Smooth muscle cell (in vitro differentiated cells): ENCODE data around the gene C11orf86. TPM values are rescaled to one million over a fixed set of nuclear protein-coding genes. Genes with fewer than 3 reads are reported as not detected.
A peak's percentile ranks its signal among the peaks of the same experiment; 100 is the strongest.

Experiments used
- DNase-seq: peaks from one replicate; lab custom pipeline; 2025; ENCODE audit not compliant: unreplicated experiment; lab: John Stamatoyannopoulos, UW
- H2AFZ ChIP-seq: fragments of 200-600 bp; sonication (generic); 2 replicates; pipeline ENCODE4 v1.6.0; 2016; ENCODE audit warnings: antibody characterized with exemption, low read depth, mild to moderate bottlenecking
- H3F3A ChIP-seq: fragments of 200-600 bp; sonication (generic); 2 replicates; pipeline ENCODE4 v1.6.0; 2017; ENCODE audit warnings: antibody characterized with exemption, low read depth
- H3K27ac ChIP-seq: fragments of 200-600 bp; sonication (generic); 2 replicates; pipeline ENCODE4 v1.5.1; 2016; ENCODE audit warnings: low read depth, mild to moderate bottlenecking
- H3K27me3 ChIP-seq: fragments of 200-600 bp; sonication (generic); 2 replicates; pipeline ENCODE4 v1.6.1; 2016; ENCODE audit warnings: low read depth, mild to moderate bottlenecking
- H3K36me3 ChIP-seq: fragments of 200-600 bp; sonication (generic); 2 replicates; pipeline ENCODE4 v1.5.1; 2016; ENCODE audit warnings: low read depth
- H3K4me1 ChIP-seq: fragments of 200-600 bp; sonication (generic); 2 replicates; pipeline ENCODE4 v1.5.1; 2016; ENCODE audit warnings: low read depth
- H3K4me2 ChIP-seq: fragments of 200-600 bp; sonication (generic); 2 replicates; pipeline ENCODE4 v1.6.0; 2016; ENCODE audit warnings: mild to moderate bottlenecking
- H3K4me3 ChIP-seq: fragments of 200-600 bp; sonication (generic); 2 replicates; pipeline ENCODE4 v1.5.1; 2016; ENCODE audit warnings: mild to moderate bottlenecking
- H3K79me2 ChIP-seq: fragments of 200-600 bp; sonication (generic); 2 replicates; pipeline ENCODE4 v1.6.0; 2016; ENCODE audit warnings: low read depth, mild to moderate bottlenecking
- H3K9ac ChIP-seq: fragments of 200-600 bp; sonication (generic); 2 replicates; pipeline ENCODE4 v1.6.0; 2016; ENCODE audit warnings: low read depth
- H3K9me3 ChIP-seq: fragments of 200-600 bp; sonication (generic); replicated peaks from 2 replicates; pipeline ENCODE4 v1.5.1; 2016; ENCODE audit warnings: low read depth
- H4K20me1 ChIP-seq: fragments of 200-600 bp; sonication (generic); 2 replicates; pipeline ENCODE4 v1.6.0; 2016; ENCODE audit warnings: low read depth
- WGBS: methylation state at CpG from one replicate; pipeline ENCODE4 v1.1.7; 2016; ENCODE audit warnings: low lambda C conversion rate; 5-methylcytosine and 5-hydroxymethylcytosine counted together
- polyA plus RNA-seq: library from polyadenylated mRNA; unstranded; fragments of >200 nt; fragmentation: Nextera tagmentation; extraction: Ambion mirVana; gene quantifications from 2 replicates; pipeline ENCODE4 v1.2.1, GENCODE V29; 2016
- total RNA-seq: library from RNA; depleted of rRNA; stranded (reverse); fragments of >200 nt; gene quantifications from 2 replicates; pipeline ENCODE4 v1.2.3, GENCODE V29; 2014
- TF ChIP-seq, protein P1 (sequence below): fragments of 200-600 bp; sonication (generic); IDR thresholded peaks from 2 replicates; pipeline ENCODE4 v1.5.1; 2017; ENCODE audit warnings: borderline replicate concordance, mild to moderate bottlenecking, antibody characterized with exemption; ENCODE audit not compliant: insufficient read depth, poor library complexity, severe bottlenecking

C11orf86 gene
- total and polyA plus RNA-seq, 2 experiments from 2014 or later: not detected

GRCh38 chr11:67022961-67023956 is 48.2 kb downstream of the C11orf86 start, which contains the start of gene SYT12:
Gene SYT12, plus strand, starts transcription at chr11:67023134. Its CDS starts 7,011 bp downstream, at chr11:67030145.
- peaks cover 3% of the 10 kb centered on the region for H3K4me1 ChIP-seq
- H3F3A ChIP-seq: no peaks in the 10 kb centered on the region
- H3K27me3 ChIP-seq: peaks cover 12% of the 10 kb centered on the region
- H3K36me3 ChIP-seq: no peaks in the 10 kb centered on the region
- H2AFZ ChIP-seq: no peak within 1 kb of the TSS
- 8% methylated on average over 51 of the region's 118 CpGs for WGBS
- no peaks in the 10 kb centered on the region for H3K79me2 ChIP-seq
- no peaks in the 10 kb centered on the region for H3K9me3 ChIP-seq
- no peak within 1 kb of the TSS for H3K27ac ChIP-seq
- peak within 1 kb of the TSS; percentile 93 for H3K4me2 ChIP-seq
- TF ChIP-seq, protein P1, sequence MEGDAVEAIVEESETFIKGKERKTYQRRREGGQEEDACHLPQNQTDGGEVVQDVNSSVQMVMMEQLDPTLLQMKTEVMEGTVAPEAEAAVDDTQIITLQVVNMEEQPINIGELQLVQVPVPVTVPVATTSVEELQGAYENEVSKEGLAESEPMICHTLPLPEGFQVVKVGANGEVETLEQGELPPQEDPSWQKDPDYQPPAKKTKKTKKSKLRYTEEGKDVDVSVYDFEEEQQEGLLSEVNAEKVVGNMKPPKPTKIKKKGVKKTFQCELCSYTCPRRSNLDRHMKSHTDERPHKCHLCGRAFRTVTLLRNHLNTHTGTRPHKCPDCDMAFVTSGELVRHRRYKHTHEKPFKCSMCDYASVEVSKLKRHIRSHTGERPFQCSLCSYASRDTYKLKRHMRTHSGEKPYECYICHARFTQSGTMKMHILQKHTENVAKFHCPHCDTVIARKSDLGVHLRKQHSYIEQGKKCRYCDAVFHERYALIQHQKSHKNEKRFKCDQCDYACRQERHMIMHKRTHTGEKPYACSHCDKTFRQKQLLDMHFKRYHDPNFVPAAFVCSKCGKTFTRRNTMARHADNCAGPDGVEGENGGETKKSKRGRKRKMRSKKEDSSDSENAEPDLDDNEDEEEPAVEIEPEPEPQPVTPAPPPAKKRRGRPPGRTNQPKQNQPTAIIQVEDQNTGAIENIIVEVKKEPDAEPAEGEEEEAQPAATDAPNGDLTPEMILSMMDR: no peak
- no peak for DNase-seq
- no peaks in the 10 kb centered on the region for H4K20me1 ChIP-seq
- H3K4me3 ChIP-seq: peak within 1 kb of the TSS; percentile 47
- H3K9ac ChIP-seq: no peak within 1 kb of the TSS

- Histone ChIP-seq H3F3A (no peaks in the 10 kb centered on the region), H3K9me3 (no peaks in the 10 kb centered on the region), H3K79me2 (no peaks in the 10 kb centered on the region), H3K27me3 (peaks cover 12% of the 10 kb centered on the region), H3K4me2 (peak overlapping the region; percentile 93), H3K4me3 (peak overlapping the region; percentile 45), H3K4me1 (peaks cover 3% of the 10 kb centered on the region), H3K9ac (no peak overlapping the region), H4K20me1 (no peaks in the 10 kb centered on the region), H3K27ac (no peak overlapping the region), H3K36me3 (no peaks in the 10 kb centered on the region), H2AFZ (no peak overlapping the region)
- no peak for DNase-seq
- 74% methylated on average over 6 of the region's 6 CpGs for WGBS
- TF ChIP-seq, protein P1: no peak
Measured at GRCh38 chr11:67023957-67024353, 48.9 kb downstream of the C11orf86 start.

DNA sequence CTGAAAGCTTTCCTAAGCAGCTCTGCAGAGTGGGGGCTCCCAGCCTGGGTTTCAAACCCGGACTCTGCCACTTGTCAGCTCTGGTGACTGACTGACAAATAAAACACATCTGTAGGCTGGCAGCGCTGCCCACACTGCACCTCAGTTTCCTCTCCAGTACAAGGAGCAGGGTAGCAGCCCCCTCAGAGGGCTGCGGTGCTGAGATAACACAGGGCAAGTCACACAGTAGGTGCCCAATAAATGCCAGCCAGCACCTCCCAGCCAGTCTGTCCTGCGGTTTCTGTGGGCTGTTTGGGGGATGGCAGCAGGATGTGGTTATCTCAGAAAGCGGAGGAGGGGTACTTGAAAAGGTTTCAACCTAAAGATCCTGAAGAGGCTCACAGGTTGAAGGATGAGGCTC is 49.3 kb downstream of the C11orf86 start:
- peaks cover 12% of the 10 kb centered on the region for H3K27me3 ChIP-seq
- no peaks in the 10 kb centered on the region for H3K9me3 ChIP-seq
- WGBS: 67% methylated on average over 5 of the region's 5 CpGs
- TF ChIP-seq, protein P1: no peak
- no peaks in the 10 kb centered on the region for H3K79me2 ChIP-seq
- no peaks in the 10 kb centered on the region for H3F3A ChIP-seq
- H3K9ac ChIP-seq: no peak overlapping the region
- peaks cover 3% of the 10 kb centered on the region for H3K4me1 ChIP-seq
- peak overlapping the region; percentile 93 for H3K4me2 ChIP-seq
- H3K4me3 ChIP-seq: no peak overlapping the region
- H3K36me3 ChIP-seq: no peaks in the 10 kb centered on the region
- no peaks in the 10 kb centered on the region for H4K20me1 ChIP-seq
- no peak overlapping the region for H3K27ac ChIP-seq
- H2AFZ ChIP-seq: no peak overlapping the region
- no peak for DNase-seq
